Measurements from ENCODE around the gene SYNC. TPM values are rescaled to one million over a fixed set of nuclear protein-coding genes. Genes with fewer than 3 reads are reported as not detected.
"Not testable (repeated sequence)": the region's sequence is repeated elsewhere in the genome, so short reads cannot be mapped to it uniquely, and the experiment has no call there.

Gene SYNC
- total and polyA plus RNA-seq, 2 of the 8 experiments (the other 6 are each of a cell fraction or from before 2014, with no cell fraction given), result 0.06 to 0.17 TPM

GRCh38 chr1:32679993-32680392 is 22.6 kb downstream of the SYNC start:
- H3K27me3 ChIP-seq (replicated peaks in 1 of 4; ENCODE audit: control insufficient read depth in 3 of 4, extremely low read depth in 1 of 4, insufficient read depth in 3 of 4, low read length in 3 of 4); H2BK20ac ChIP-seq (ENCODE audit: low read length); H4K20me1 ChIP-seq (replicated peaks in 1 of 2; ENCODE audit: control insufficient read depth in 1 of 2, insufficient read depth in 2 of 2, low read length in 2 of 2); H2BK5ac ChIP-seq (ENCODE audit: low read depth, low read length); H3K14ac ChIP-seq (ENCODE audit: insufficient read length); H2BK120ac ChIP-seq (replicated peaks; ENCODE audit: low read depth, low read length); H4K91ac ChIP-seq (replicated peaks; ENCODE audit: insufficient read length, low read length); H2BK15ac ChIP-seq (ENCODE audit: low read length); H3K18ac ChIP-seq (ENCODE audit: extremely low read depth, low read length); H3K4ac ChIP-seq (replicated peaks; ENCODE audit: insufficient read length, low read depth, low read length); H3K4me1 ChIP-seq (replicated peaks in 1 of 4; ENCODE audit: control insufficient read depth in 3 of 4, insufficient read depth in 4 of 4, low read length in 3 of 4); H3K9ac ChIP-seq (replicated peaks in 1 of 4; ENCODE audit: extremely low read depth in 1 of 4, low read depth in 3 of 4, low read length in 3 of 4); FAIRE-seq; H3K4me2 ChIP-seq (ENCODE audit: insufficient read depth in 1 of 2, low read depth in 2 of 2, low read length in 2 of 2); H3K9me3 ChIP-seq (ENCODE audit: insufficient read depth in 2 of 2, low read depth in 1 of 2, low read length in 1 of 2); H3K79me1 ChIP-seq (ENCODE audit: low read depth, low read length); DNase-seq (ENCODE audit: low read depth in 1 of 2, low spot score in 2 of 2); H4K5ac ChIP-seq (ENCODE audit: insufficient read length, low read depth, low read length); H3K23ac ChIP-seq (ENCODE audit: insufficient read length); H3K4me3 ChIP-seq (ENCODE audit: extremely low read depth in 1 of 4, insufficient read depth in 2 of 4, low read depth in 3 of 4, low read length in 4 of 4); H3K27ac ChIP-seq (ENCODE audit: low read depth, low read length); H2AK5ac ChIP-seq (ENCODE audit: low read depth, low read length); H3K56ac ChIP-seq (replicated peaks; ENCODE audit: insufficient read length, low read depth, low read length); H2AFZ ChIP-seq (ENCODE audit: low read length); H2BK12ac ChIP-seq (ENCODE audit: low read depth, low read length); H3K79me2 ChIP-seq (ENCODE audit: control insufficient read depth in 1 of 2, insufficient read depth in 2 of 2, low read length in 2 of 2); H4K8ac ChIP-seq (ENCODE audit: extremely low read depth, insufficient read depth, low read length); H3K23me2 ChIP-seq (ENCODE audit: low read depth, low read length): not testable (repeated sequence)
- 97% methylated on average over 4 of the region's 4 CpGs; no CpG with 5 or more reads in 1 of the 2 experiments for WGBS, 2 experiments (ENCODE audit: extremely low coverage in 1 of 2, insufficient coverage in 1 of 2, insufficient read length in 1 of 2, insufficient replicate concordance in 2 of 2, low coverage in 1 of 2, low lambda C conversion rate in 2 of 2, missing lambda C conversion rate in 1 of 2)
- CTCF ChIA-PET (ENCODE audit: partially characterized antibody), result interaction anchor here (3.8 kb wide), 1 partner anchor 93 kb away, joined by 13 read pairs; no protein-coding TSS in a partner anchor
- POLR2A ChIA-PET (ENCODE audit: partially characterized antibody), result interaction anchor here (1.3 to 9.5 kb wide), 7 partner anchors 8 to 118 kb away, joined by 3 to 124 read pairs (median 4); no protein-coding TSS in a partner anchor
- H3K36me3 ChIP-seq (ENCODE audit: control insufficient read depth in 2 of 4, insufficient read depth in 4 of 4, low read length in 3 of 4), result peaks cover 28 to 91% (median 63%) of the 10 kb centered on the region in 4 experiments
